CD14-positive monocyte (primary cell): ENCODE measurements around the gene PRR14. TPM values are rescaled to one million over a fixed set of nuclear protein-coding genes. Genes with fewer than 3 reads are reported as not detected.

Source experiments
- DNase-seq, 3 donors: peaks; one replicate each; pipeline ENCODE4 v3.0.0-alpha.2; 2011 to 2022
- H2AFZ ChIP-seq: 2 replicates; pipeline ENCODE4 v1.6.0; 2012; ENCODE audit warnings: mild to moderate bottlenecking, low read depth, low read length, inconsistent platforms; ENCODE audit not compliant: insufficient read depth, poor library complexity, severe bottlenecking
- H3K27ac ChIP-seq, 2 donors: 1 replicate in 1 of 2; 2 replicates in 1 of 2; pipeline ENCODE4 v1.5.1; 2012 to 2013; ENCODE audit warnings: low read length in 2 of 2, control low read depth in 1 of 2, inconsistent platforms in 1 of 2, low read depth in 1 of 2, mild to moderate bottlenecking in 1 of 2
- H3K27me3 ChIP-seq, 2 donors: one replicate each; pipeline versions ENCODE4 v1.6.0 to v1.6.1; 2011 to 2013; ENCODE audit warnings: low read length in 2 of 2; ENCODE audit not compliant: control insufficient read depth in 2 of 2, insufficient read depth in 2 of 2
- H3K36me3 ChIP-seq, 2 donors: replicated peaks in 1 of 2; 1 replicate in 1 of 2; 2 replicates in 1 of 2; pipeline versions ENCODE4 v1.5.1 to v1.6.1; 2012 to 2013; ENCODE audit warnings: low read length in 2 of 2, control low read depth in 1 of 2, inconsistent platforms in 1 of 2, mild to moderate bottlenecking in 1 of 2; ENCODE audit not compliant: insufficient read depth in 2 of 2, control insufficient read depth in 1 of 2
- H3K4me1 ChIP-seq, 2 donors: 1 replicate in 1 of 2; 2 replicates in 1 of 2; pipeline versions ENCODE4 v1.5.1 to v1.6.1; 2012 to 2013; ENCODE audit warnings: low read length in 2 of 2, control low read depth in 1 of 2, inconsistent platforms in 1 of 2, mild to moderate bottlenecking in 1 of 2, moderate library complexity in 1 of 2; ENCODE audit not compliant: insufficient read depth in 2 of 2, control insufficient read depth in 1 of 2
- H3K4me2 ChIP-seq: replicated peaks from 2 replicates; pipeline ENCODE3; 2012; ENCODE audit warnings: low read length, moderate library complexity, mild to moderate bottlenecking; ENCODE audit not compliant: poor library complexity, severe bottlenecking; ENCODE audit errors: extremely low read depth
- H3K4me3 ChIP-seq, 3 experiments: fragments of 200-600 bp in 1 of 3; sonication (generic) in 1 of 3; replicated peaks in 1 of 3; 1 replicate in 2 of 3; 2 replicates in 1 of 3; pipeline ENCODE4 v1.5.1; 2011 to 2013; ENCODE audit warnings: low read length in 3 of 3, mild to moderate bottlenecking in 3 of 3, control low read depth in 2 of 3, low read depth in 2 of 3, inconsistent platforms in 1 of 3, moderate library complexity in 1 of 3
- H3K79me2 ChIP-seq: 2 replicates; pipeline ENCODE4 v1.6.0; 2012; ENCODE audit warnings: mild to moderate bottlenecking, control low read depth, inconsistent platforms, low read length, moderate library complexity; ENCODE audit not compliant: insufficient read depth
- H3K9ac ChIP-seq: 2 replicates; pipeline ENCODE4 v1.6.0; 2017; ENCODE audit warnings: low read length, mild to moderate bottlenecking; ENCODE audit not compliant: insufficient read depth, poor library complexity, severe bottlenecking
- H3K9me3 ChIP-seq, 2 donors: replicated peaks in 1 of 2; 1 replicate in 1 of 2; 2 replicates in 1 of 2; pipeline versions ENCODE4 v1.5.1 to v1.6.1; 2012 to 2013; ENCODE audit warnings: low read length in 2 of 2, control low read depth in 1 of 2; ENCODE audit not compliant: control insufficient read depth in 1 of 2, insufficient read depth in 1 of 2
- H4K20me1 ChIP-seq: 2 replicates; pipeline ENCODE4 v1.6.0; 2012; ENCODE audit warnings: mild to moderate bottlenecking, low read length, control low read depth, moderate library complexity; ENCODE audit not compliant: insufficient read depth
- H3K27ac Mint-ChIP-seq, 7 donors: one replicate each; pipeline ENCODE4 v1.8.0; 2020; ENCODE audit warnings: mild to moderate bottlenecking in 7 of 7, mixed read lengths in 7 of 7, moderate library complexity in 6 of 7, inconsistent platforms in 2 of 7
- H3K27me3 Mint-ChIP-seq, 3 donors: one replicate each; pipeline ENCODE4 v1.8.0; 2021 to 2022; ENCODE audit warnings: low read depth in 3 of 3, mild to moderate bottlenecking in 3 of 3, mixed read lengths in 3 of 3, moderate library complexity in 3 of 3, inconsistent platforms in 1 of 3
- H3K36me3 Mint-ChIP-seq, 2 donors: one replicate each; pipeline ENCODE4 v1.8.0; 2020; ENCODE audit warnings: mixed read lengths in 2 of 2, inconsistent platforms in 1 of 2, mild to moderate bottlenecking in 1 of 2
- H3K4me1 Mint-ChIP-seq: one replicate; pipeline ENCODE4 v1.8.0; 2020; ENCODE audit warnings: mild to moderate bottlenecking, mixed read lengths
- H3K4me3 Mint-ChIP-seq, 2 donors: one replicate each; pipeline ENCODE4 v1.8.0; 2020; ENCODE audit warnings: mild to moderate bottlenecking in 2 of 2, mixed read lengths in 2 of 2, moderate library complexity in 1 of 2
- H3K9me3 Mint-ChIP-seq, 7 donors: one replicate each; pipeline ENCODE4 v1.8.0; 2020 to 2022; ENCODE audit warnings: mixed read lengths in 7 of 7, mild to moderate bottlenecking in 6 of 7, moderate library complexity in 6 of 7, inconsistent platforms in 2 of 7
- WGBS: methylation state at CpG from one replicate; pipeline ENCODE4 v1.1.5; 2013; ENCODE audit warnings: missing lambda C conversion rate; ENCODE audit not compliant: insufficient coverage; 5-methylcytosine and 5-hydroxymethylcytosine counted together
- intact Hi-C, 2 donors: fragments of 100-400 bp; cut with micrococcal nuclease; formaldehyde crosslinking; loops; one replicate each; pipeline versions ENCODE4 v1.15.0 to v1.15.1; 2023
- polyA plus RNA-seq, 3 donors: library from polyadenylated mRNA; depleted of rRNA in 1 of 3; unstranded in 2 of 3; stranded (reverse) in 1 of 3; fragments of 300-500 nt in 2 of 3; fragments of >200 nt in 1 of 3; fragmentation: Illumina TruSeq in 2 of 3; gene quantifications; 1 replicate in 2 of 3; 2 replicates in 1 of 3; pipeline ENCODE4 v1.2.3, GENCODE V29; 2012 to 2021
- TF ChIP-seq, protein P1 (sequence below): fragments of 200-600 bp; IDR thresholded peaks from one replicate; pipeline ENCODE4 v1.8.0; 2022; ENCODE audit warnings: antibody characterized with exemption, mild to moderate bottlenecking

Gene PRR14
- polyA plus RNA-seq, 3 donors, result 6.1 to 32.6 (median 10.4) TPM

GRCh38 chr16:30652718-30653117 lies 2.0 kb downstream of the PRR14 start:
- H3K9ac ChIP-seq, result no peak overlapping the region
- H3K9me3 ChIP-seq, result no peaks in the 10 kb centered on the region
- no peak overlapping the region for H3K4me2 ChIP-seq
- intact Hi-C loops, result loop anchor here (10.0 kb wide), 2 partner anchors 272 to 278 kb away; partner anchors contain the start of genes FBXL19 (in 1 of the 2), MYL11 (in 1 of the 2) and TBC1D10B (in 1 of the 2)
- H3K4me1 ChIP-seq, result peaks cover 33 to 43% of the 10 kb centered on the region in 2 donors
- H3K79me2 ChIP-seq, result peaks cover 30% of the 10 kb centered on the region
- H3K27ac ChIP-seq, result peak overlapping the region in 1 of 2 donors; percentile 14
- H2AFZ ChIP-seq, result no peak overlapping the region
- H3K36me3 ChIP-seq, result peaks cover 38 to 51% of the 10 kb centered on the region in 2 donors
- Mint-ChIP-seq H3K27me3 (peaks cover 0 to 3% (median 1%) of the 10 kb centered on the region in 3 donors), H3K36me3 (peaks cover 43 to 48% of the 10 kb centered on the region in 2 donors), H3K4me3 (peak overlapping the region in 1 of 2 donors; percentile 20), H3K27ac (peak overlapping the region in 5 of 7 donors; percentile 10 to 70 (median 42)), H3K4me1 (peaks cover 42% of the 10 kb centered on the region), H3K9me3 (peaks cover 0 to 2% (median 0%) of the 10 kb centered on the region in 7 donors)
- DNase-seq, result no peak
- peaks cover 19% of the 10 kb centered on the region for H4K20me1 ChIP-seq
- H3K27me3 ChIP-seq, result no peaks in the 10 kb centered on the region
- no peak overlapping the region for H3K4me3 ChIP-seq
- 97% methylated on average over 17 of the region's 18 CpGs for WGBS
- TF ChIP-seq, protein P1, sequence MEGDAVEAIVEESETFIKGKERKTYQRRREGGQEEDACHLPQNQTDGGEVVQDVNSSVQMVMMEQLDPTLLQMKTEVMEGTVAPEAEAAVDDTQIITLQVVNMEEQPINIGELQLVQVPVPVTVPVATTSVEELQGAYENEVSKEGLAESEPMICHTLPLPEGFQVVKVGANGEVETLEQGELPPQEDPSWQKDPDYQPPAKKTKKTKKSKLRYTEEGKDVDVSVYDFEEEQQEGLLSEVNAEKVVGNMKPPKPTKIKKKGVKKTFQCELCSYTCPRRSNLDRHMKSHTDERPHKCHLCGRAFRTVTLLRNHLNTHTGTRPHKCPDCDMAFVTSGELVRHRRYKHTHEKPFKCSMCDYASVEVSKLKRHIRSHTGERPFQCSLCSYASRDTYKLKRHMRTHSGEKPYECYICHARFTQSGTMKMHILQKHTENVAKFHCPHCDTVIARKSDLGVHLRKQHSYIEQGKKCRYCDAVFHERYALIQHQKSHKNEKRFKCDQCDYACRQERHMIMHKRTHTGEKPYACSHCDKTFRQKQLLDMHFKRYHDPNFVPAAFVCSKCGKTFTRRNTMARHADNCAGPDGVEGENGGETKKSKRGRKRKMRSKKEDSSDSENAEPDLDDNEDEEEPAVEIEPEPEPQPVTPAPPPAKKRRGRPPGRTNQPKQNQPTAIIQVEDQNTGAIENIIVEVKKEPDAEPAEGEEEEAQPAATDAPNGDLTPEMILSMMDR, result no peak

- Histone ChIP-seq H3K79me2 (peaks cover 35% of the 10 kb centered on the region), H4K20me1 (peaks cover 23% of the 10 kb centered on the region), H3K27ac (no peak overlapping the region), H3K9me3 (no peaks in the 10 kb centered on the region), H3K9ac (no peak overlapping the region), H3K36me3 (peaks cover 38 to 51% of the 10 kb centered on the region in 2 donors), H3K27me3 (no peaks in the 10 kb centered on the region), H3K4me1 (peaks cover 27 to 39% of the 10 kb centered on the region in 2 donors), H2AFZ (no peak overlapping the region), H3K4me3 (no peak overlapping the region), H3K4me2 (no peak overlapping the region)
- Mint-ChIP-seq H3K4me1 (peaks cover 35% of the 10 kb centered on the region), H3K27ac (no peak overlapping the region), H3K27me3 (peaks cover 0 to 3% (median 0%) of the 10 kb centered on the region in 3 donors), H3K36me3 (peaks cover 43 to 48% of the 10 kb centered on the region in 2 donors), H3K9me3 (peaks cover 0 to 2% (median 0%) of the 10 kb centered on the region in 7 donors), H3K4me3 (no peak overlapping the region)
- DNase-seq, result no peak
- TF ChIP-seq, protein P1, result no peak
- WGBS, result 100% methylated on average over 1 of the region's 18 CpGs
- intact Hi-C loops, result loop anchor here (5.0 to 10.0 kb wide), 4 partner anchors 83 to 280 kb away; partner anchors contain the start of genes CFAP119 (in 1 of the 2), FBXL19 (in 1 of the 2), MYL11 (in 1 of the 2) and RNF40 (in 1 of the 2)
Observed at GRCh38 chr16:30654856-30655255, 4.1 kb downstream of the PRR14 start.
